Heart left ventricle (tissue), 13 donors: ENCODE measurements around the gene KANSL3.

ENCODE experiments used
- POLR2A ChIP-seq, 2 donors: fragments of 450-650 bp; IDR thresholded peaks; one replicate each; pipeline ENCODE4 v1.6.1; 2017; ENCODE audit warnings: antibody characterized with exemption in 2 of 2, mild to moderate bottlenecking in 2 of 2, moderate library complexity in 2 of 2
- TF ChIP-seq, protein P1 (sequence below), 12 donors: fragments of 200-600 bp; sonication (generic) in 4 of 12; IDR thresholded peaks; one replicate each; pipeline versions ENCODE4 v1.5.0 to v1.8.0; 2018 to 2022; ENCODE audit warnings: antibody characterized with exemption in 12 of 12, mild to moderate bottlenecking in 5 of 12
- donor health status: ischemic (EF 13 %, LVEDD 7.1; RV severe dilation, severe dysfunction).
- donor health status: DM: no; HTN: yes; CAD: no.
- donor health status: DM: no; HTN: no; CAD: no.
- donor health status: ischemic (EF 25% LVEDD 6.9; RV normal size, moderate dysfunction).
- donor health status: ischemic (EF 25% LVEDD 5.7; RV mildly dilated, moderate dysfunction).
- donor health status: ischemic (EF 35%, LVEDD 5.7; RV mildly dilated, moderate dysfunction).
- donor health status: nonischemic (EF 11% LVEDD 7.7; RV severe dilation, severe dysfunction).
- donor health status: DM: yes; HTN: yes; CAD: no.
- donor health status: PGD.
- donor health status: ischemic (EF 29% LVEDD 5.4; RV normal size, mild dysfunction).
- donor health status: nonischemic (EF 23%, LVEDD 6.1; RV moderate dilation, normal function).

DNA sequence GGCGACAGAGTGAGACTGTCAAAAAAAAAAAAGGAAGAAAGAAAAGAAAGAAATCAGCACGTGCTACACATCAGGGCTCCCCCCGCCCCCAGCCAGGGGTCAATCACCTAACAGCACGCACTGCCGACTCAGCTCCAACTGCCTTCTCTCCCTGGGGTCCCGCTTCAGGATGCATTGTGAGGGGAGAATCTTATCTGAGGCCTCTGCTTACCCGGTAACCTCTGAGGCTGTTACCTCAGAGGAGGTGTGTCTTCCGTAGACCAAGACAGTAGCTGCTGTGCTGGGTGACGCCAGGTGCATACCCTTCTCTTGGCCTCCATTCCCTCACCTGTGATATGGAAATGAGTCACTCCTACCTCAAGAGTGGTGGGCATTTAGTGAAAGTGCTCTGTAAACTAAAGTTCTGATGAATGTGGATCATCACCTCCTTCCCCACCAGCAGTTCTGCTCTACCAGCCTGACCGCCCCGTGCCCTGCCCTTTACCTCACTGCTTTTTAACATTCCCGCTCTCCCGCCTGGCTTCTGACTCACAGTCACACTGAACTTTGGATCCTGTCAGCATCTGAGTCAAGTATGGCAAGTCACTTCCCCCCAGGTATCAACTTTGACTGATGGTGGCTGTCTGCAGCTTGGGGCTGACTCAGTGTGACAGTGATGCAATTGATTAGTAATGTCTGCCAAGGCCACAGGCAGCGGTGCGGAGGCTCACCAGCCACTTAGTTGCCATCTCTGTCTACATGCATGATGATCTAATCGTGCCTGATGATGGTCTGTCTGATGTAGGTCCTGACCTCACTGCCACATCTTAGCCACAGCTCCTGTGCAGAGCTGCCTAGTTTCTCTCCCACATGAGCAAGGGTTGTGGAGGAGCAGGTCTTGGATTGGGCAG, 81.4 kb downstream of the KANSL3 start:
- TF ChIP-seq, protein P1, sequence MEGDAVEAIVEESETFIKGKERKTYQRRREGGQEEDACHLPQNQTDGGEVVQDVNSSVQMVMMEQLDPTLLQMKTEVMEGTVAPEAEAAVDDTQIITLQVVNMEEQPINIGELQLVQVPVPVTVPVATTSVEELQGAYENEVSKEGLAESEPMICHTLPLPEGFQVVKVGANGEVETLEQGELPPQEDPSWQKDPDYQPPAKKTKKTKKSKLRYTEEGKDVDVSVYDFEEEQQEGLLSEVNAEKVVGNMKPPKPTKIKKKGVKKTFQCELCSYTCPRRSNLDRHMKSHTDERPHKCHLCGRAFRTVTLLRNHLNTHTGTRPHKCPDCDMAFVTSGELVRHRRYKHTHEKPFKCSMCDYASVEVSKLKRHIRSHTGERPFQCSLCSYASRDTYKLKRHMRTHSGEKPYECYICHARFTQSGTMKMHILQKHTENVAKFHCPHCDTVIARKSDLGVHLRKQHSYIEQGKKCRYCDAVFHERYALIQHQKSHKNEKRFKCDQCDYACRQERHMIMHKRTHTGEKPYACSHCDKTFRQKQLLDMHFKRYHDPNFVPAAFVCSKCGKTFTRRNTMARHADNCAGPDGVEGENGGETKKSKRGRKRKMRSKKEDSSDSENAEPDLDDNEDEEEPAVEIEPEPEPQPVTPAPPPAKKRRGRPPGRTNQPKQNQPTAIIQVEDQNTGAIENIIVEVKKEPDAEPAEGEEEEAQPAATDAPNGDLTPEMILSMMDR (IDR thresholded peaks at IDR 0.05): no peak
- no peak for TF ChIP-seq POLR2A (IDR thresholded peaks at IDR 0.05)
